ENCODE measurements around the gene BAZ2B.

GRCh38 chr2:159475793-159476192, 140.6 kb downstream of the BAZ2B start:
- TF ChIP-seq, protein P1, sequence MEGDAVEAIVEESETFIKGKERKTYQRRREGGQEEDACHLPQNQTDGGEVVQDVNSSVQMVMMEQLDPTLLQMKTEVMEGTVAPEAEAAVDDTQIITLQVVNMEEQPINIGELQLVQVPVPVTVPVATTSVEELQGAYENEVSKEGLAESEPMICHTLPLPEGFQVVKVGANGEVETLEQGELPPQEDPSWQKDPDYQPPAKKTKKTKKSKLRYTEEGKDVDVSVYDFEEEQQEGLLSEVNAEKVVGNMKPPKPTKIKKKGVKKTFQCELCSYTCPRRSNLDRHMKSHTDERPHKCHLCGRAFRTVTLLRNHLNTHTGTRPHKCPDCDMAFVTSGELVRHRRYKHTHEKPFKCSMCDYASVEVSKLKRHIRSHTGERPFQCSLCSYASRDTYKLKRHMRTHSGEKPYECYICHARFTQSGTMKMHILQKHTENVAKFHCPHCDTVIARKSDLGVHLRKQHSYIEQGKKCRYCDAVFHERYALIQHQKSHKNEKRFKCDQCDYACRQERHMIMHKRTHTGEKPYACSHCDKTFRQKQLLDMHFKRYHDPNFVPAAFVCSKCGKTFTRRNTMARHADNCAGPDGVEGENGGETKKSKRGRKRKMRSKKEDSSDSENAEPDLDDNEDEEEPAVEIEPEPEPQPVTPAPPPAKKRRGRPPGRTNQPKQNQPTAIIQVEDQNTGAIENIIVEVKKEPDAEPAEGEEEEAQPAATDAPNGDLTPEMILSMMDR (IDR thresholded peaks at IDR 0.05) = no peak
- no peak for TF ChIP-seq POLR2A (IDR thresholded peaks at IDR 0.05)

Data from lower leg skin (tissue), 3 donors.